ENCODE results near the gene SORCS3.

Gene SORCS3

DNA sequence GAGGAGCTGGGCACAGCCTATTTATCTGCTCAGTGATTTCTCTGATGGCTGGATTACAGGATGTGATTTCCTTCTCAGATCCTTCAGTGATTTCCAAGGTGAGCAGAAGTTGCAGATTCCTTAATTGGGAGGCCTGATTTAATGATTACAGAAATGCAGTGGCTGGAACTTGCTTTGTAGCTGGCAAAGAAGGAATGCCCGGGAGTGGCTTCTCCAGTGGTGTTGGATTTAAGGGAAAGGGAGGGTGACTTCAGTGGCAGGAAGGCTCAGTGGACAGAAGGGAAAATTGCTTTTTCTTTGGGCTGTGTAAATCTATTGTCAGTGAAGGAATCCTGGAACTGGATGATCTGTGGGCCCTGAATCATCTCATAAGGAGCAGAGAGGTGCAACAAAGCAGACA lies 5.1 kb downstream of the SORCS3 start:
- no peak for DNase-seq (ENCODE audit: low read depth in 2 of 2)

GRCh38 chr10:104648421-104648820 lies 7.3 kb downstream of the SORCS3 start:
- no peak for DNase-seq (ENCODE audit: low read depth in 2 of 2)

DNA sequence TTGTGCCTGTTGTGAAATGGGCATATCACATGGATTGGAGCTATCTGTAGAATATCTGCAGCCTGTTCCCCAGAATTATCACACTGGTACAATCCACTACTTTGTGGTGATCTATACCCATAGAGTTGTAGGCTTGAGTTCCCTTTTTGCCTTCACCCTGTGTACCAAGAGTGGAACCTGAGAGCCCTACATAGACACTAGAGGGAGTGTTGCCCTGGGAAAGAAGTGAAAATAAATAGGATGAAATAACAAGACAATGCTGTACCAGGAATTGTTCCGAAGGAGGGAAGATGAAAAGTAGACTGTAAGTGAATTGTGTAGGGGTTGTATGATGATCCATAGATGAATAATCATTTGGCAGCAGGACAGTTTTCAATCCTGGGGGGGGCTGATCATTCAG lies 9.0 kb downstream of the SORCS3 start:
- no peak for DNase-seq (ENCODE audit: low read depth in 2 of 2)

GRCh38 chr10:104650635-104651331 lies 9.7 kb downstream of the SORCS3 start:
- DNase-seq (ENCODE audit: low read depth in 2 of 2), result no peak

GRCh38 chr10:104657036-104657435 lies 15.9 kb downstream of the SORCS3 start:
- DNase-seq (ENCODE audit: low read depth in 2 of 2), result no peak

DNA sequence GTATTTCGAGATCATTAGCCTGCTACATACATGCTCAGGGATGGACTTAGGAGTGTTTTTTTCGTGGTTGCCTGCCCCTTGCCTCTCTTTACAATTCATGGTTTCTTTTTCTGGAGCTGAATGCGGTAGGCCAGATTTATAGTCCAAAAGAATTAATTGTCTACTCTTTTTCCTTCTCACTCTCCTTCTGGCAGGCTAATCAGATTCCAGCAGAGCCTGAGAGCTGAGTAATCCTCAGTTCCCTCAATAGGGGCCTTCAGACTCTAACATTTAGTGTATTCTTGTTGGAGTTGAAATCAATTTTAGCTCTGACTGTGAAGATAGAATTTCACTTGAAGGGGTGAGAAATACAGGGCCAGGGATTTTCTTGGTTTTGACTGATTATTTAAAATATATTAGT lies 16.4 kb downstream of the SORCS3 start:
- DNase-seq (ENCODE audit: low read depth in 2 of 2), result no peak

DNA sequence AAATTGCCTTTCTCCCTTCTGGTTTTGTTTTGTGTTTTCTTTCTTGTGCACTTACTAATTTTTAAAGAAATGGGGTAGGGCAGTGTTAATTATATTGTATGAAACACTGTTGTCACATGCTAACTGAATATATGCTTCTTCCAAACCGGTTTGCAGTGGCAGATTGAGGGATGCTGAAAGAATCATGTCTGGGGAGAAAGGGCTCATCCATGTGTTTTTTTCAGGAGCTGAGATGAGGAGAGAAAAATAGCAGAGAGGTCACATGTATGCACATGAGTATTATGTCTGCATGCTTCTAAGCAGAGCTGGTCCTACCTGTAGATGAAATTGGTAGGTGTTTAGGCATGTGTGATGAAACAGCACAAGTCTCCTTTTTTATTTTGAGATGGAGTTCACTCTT lies 17.0 kb downstream of the SORCS3 start:
- DNase-seq (ENCODE audit: low read depth in 2 of 2), result no peak

- DNase-seq (ENCODE audit: low read depth in 2 of 2), result no peak
These were observed 18.7 kb downstream of the SORCS3 start for GRCh38 chr10:104659809-104660208.

- no peak for DNase-seq (ENCODE audit: low read depth in 2 of 2)
These were observed 22.0 kb downstream of the SORCS3 start for GRCh38 chr10:104663076-104663475.

GRCh38 chr10:104663563-104663962 lies 22.5 kb downstream of the SORCS3 start:
- DNase-seq (ENCODE audit: low read depth in 2 of 2), result no peak

DNA sequence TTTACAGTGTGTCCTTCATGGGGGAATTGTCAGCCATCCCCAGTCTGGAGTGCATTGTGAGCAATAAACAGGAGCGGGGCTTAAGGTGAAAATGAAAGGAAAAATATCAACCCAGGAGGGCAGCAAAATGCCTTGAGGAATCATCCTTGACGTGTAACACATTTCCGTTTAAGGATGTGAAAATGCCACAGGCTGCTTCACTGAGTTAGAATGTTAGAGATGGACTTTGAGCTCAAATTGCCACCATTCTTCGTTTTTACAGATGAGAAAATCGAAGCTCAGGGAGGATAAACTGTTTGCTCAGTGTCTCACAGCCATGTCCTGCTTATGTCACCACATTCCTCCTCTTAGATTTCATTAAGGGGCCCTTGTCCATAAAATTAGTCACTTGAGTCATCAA lies 23.1 kb downstream of the SORCS3 start:
- no peak for DNase-seq (ENCODE audit: low read depth in 2 of 2)

- DNase-seq (ENCODE audit: low read depth in 2 of 2), result no peak
These were observed 24.1 kb downstream of the SORCS3 start for GRCh38 chr10:104665174-104665573.

- no peak for DNase-seq (ENCODE audit: low read depth in 2 of 2)
These were observed 25.0 kb downstream of the SORCS3 start for GRCh38 chr10:104666106-104666505.

- DNase-seq (ENCODE audit: low read depth in 2 of 2), result no peak
These were observed 35.8 kb downstream of the SORCS3 start for GRCh38 chr10:104676874-104677273.

GRCh38 chr10:104678658-104679057 lies 37.6 kb downstream of the SORCS3 start:
- no peak for DNase-seq (ENCODE audit: low read depth in 2 of 2)

GRCh38 chr10:104680467-104681401 lies 39.6 kb downstream of the SORCS3 start:
- no peak for DNase-seq (ENCODE audit: low read depth in 2 of 2)

DNA sequence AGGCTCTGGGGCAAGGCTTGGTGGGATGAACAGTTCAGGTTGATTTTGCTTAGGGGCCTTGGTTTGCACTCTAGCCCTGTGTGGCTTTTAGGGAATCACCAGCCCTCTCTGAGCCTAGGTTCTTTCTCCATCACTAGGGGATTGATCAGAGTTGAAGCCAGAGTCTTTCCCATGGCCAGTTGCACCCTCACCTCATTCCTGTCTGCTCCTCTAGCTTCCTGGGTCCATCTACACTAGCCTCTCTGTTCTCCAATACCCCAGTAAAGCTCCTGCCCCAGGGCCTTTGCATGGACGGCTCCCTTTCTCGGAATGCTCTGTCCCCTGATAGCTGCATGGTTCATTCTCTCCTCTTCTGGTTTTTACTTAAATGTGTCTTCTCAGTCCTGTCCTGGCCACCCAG lies 40.4 kb downstream of the SORCS3 start:
- DNase-seq (ENCODE audit: low read depth in 2 of 2), result no peak

GRCh38 chr10:104683567-104683966 lies 42.5 kb downstream of the SORCS3 start:
- DNase-seq (ENCODE audit: low read depth in 2 of 2), result no peak

DNA sequence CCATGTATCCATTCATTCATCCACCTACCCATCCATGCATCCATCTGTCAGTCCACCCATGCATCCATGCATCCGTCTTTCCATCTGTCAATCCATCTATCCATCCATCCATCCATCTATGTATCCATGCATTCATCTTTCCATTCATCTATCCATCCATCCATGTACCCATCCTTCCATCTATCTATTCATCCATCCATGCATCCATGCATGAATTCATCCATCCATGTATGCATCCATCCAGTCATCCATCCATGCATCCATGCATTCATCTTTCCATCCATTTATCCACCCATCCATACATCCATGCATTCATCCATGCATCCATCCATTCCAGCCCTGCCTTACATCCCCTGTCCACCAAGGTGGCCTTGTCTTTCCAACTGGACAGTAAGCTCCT lies 45.7 kb downstream of the SORCS3 start:
- no peak for DNase-seq (ENCODE audit: low read depth in 2 of 2)

- no peak for DNase-seq (ENCODE audit: low read depth in 2 of 2)
These were observed 47.4 kb downstream of the SORCS3 start for GRCh38 chr10:104688251-104689042.

GRCh38 chr10:104689105-104689504 lies 48.0 kb downstream of the SORCS3 start:
- DNase-seq (ENCODE audit: low read depth in 2 of 2), result no peak

DNA sequence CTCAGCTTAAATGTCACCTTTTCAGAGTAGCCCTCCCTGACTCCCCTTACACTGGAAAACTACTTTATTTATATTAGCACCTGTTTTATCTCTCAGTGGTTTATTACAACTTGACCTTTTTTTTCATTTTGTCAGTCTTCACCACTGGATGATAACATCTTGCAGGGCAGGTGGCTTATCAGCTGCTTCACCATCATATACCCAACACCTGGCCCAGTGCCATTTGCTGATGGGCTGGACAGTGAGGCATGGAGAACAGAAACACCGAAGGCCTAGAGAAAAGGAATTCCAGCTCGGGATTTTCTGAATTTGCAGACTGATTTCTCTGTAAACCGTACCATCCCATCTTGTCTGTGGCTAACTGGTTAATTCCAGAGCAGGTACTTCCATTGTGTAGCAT lies 48.5 kb downstream of the SORCS3 start:
- DNase-seq (ENCODE audit: low read depth in 2 of 2), result no peak
